NCI-H1105 (cell line): ENCODE results near the gene MYO16.
A peak's percentile ranks its signal among the peaks of the same experiment; 100 is the strongest.
"Not testable (repeated sequence)": the region's sequence is repeated elsewhere in the genome, so short reads cannot be mapped to it uniquely, and the experiment has no call there.

Experiments
- DNase-seq: peaks from one replicate; lab custom pipeline; 2025; lab: John Stamatoyannopoulos, UW

MYO16 gene

GRCh38 chr13:108742701-108743451, 113.5 kb downstream of the MYO16 start:
- no peak for DNase-seq

- no peak for DNase-seq
Observed at GRCh38 chr13:108743522-108743921, 114.1 kb downstream of the MYO16 start.

GRCh38 chr13:108747843-108748242, 118.4 kb downstream of the MYO16 start:
- no peak for DNase-seq

- no peak for DNase-seq
Observed at GRCh38 chr13:108752276-108752675, 122.9 kb downstream of the MYO16 start.

- DNase-seq: no peak
Observed at GRCh38 chr13:108755083-108755482, 125.7 kb downstream of the MYO16 start.

- DNase-seq: no peak
Observed at GRCh38 chr13:108760129-108760528, 130.7 kb downstream of the MYO16 start.

GRCh38 chr13:108760541-108760940, 131.1 kb downstream of the MYO16 start:
- no peak for DNase-seq

- no peak for DNase-seq
Observed at GRCh38 chr13:108768035-108768434, 138.6 kb downstream of the MYO16 start.

- DNase-seq: no peak
Observed at GRCh38 chr13:108769213-108770070, 140.0 kb downstream of the MYO16 start.

- no peak for DNase-seq
Observed at GRCh38 chr13:108775597-108775996, 146.2 kb downstream of the MYO16 start.

GRCh38 chr13:108776650-108777049, 147.2 kb downstream of the MYO16 start:
- DNase-seq: no peak

GRCh38 chr13:108777421-108778420, 148.3 kb downstream of the MYO16 start:
- DNase-seq: no peak

- DNase-seq: no peak
Observed at GRCh38 chr13:108779308-108779707, 149.9 kb downstream of the MYO16 start.

- no peak for DNase-seq
Observed at GRCh38 chr13:108780706-108781105, 151.3 kb downstream of the MYO16 start.

GRCh38 chr13:108781312-108781711, 151.9 kb downstream of the MYO16 start:
- no peak for DNase-seq

GRCh38 chr13:108782480-108782879, 153.1 kb downstream of the MYO16 start:
- not testable (repeated sequence) for DNase-seq

- DNase-seq: no peak
Observed at GRCh38 chr13:108785844-108786243, 156.4 kb downstream of the MYO16 start.

- DNase-seq: peak; percentile 16
Observed at GRCh38 chr13:108786456-108787200, 157.2 kb downstream of the MYO16 start.

- DNase-seq: no peak
Observed at GRCh38 chr13:108787700-108788414, 158.4 kb downstream of the MYO16 start.

GRCh38 chr13:108789476-108789875, 160.1 kb downstream of the MYO16 start:
- DNase-seq: no peak

GRCh38 chr13:108795841-108796240, 166.4 kb downstream of the MYO16 start:
- no peak for DNase-seq
